Liver (tissue), 9 donors: ENCODE data around the gene KRTAP5-6. TPM values are rescaled to one million over a fixed set of nuclear protein-coding genes. Genes with fewer than 3 reads are reported as not detected.

Experiments
- DNase-seq: peaks from one replicate; pipeline ENCODE4 v3.0.0-alpha.2; 2017; ENCODE audit warnings: low spot score
- H3K27ac ChIP-seq, 2 donors: one replicate each; pipeline ENCODE4 v1.7.0; 2013; ENCODE audit warnings: inconsistent platforms in 2 of 2, low read length in 2 of 2, control low read depth in 1 of 2, low read depth in 1 of 2, mild to moderate bottlenecking in 1 of 2
- H3K27me3 ChIP-seq, 4 donors: one replicate each; pipeline versions ENCODE4 v1.6.1 to v1.7.0; 2013; ENCODE audit warnings: low read length in 3 of 4, inconsistent platforms in 1 of 4, mild to moderate bottlenecking in 1 of 4, moderate library complexity in 1 of 4; ENCODE audit not compliant: control insufficient read depth in 4 of 4, insufficient read depth in 4 of 4
- H3K36me3 ChIP-seq, 4 donors: one replicate each; pipeline versions ENCODE4 v1.6.1 to v1.7.0; 2013; ENCODE audit warnings: low read length in 3 of 4, mild to moderate bottlenecking in 3 of 4, low read depth in 1 of 4, moderate library complexity in 1 of 4; ENCODE audit not compliant: control insufficient read depth in 4 of 4, insufficient read depth in 3 of 4
- H3K4me1 ChIP-seq, 4 donors: one replicate each; pipeline versions ENCODE4 v1.6.1 to v1.7.0; 2013; ENCODE audit warnings: low read length in 3 of 4, mild to moderate bottlenecking in 3 of 4, moderate library complexity in 1 of 4; ENCODE audit not compliant: control insufficient read depth in 4 of 4, insufficient read depth in 4 of 4
- H3K4me3 ChIP-seq, 3 donors: one replicate each; pipeline versions ENCODE4 v1.6.1 to v1.7.0; 2013; ENCODE audit warnings: low read length in 3 of 3, control low read depth in 1 of 3, low read depth in 1 of 3, mild to moderate bottlenecking in 1 of 3
- H3K9ac ChIP-seq, 2 donors: one replicate each; pipeline ENCODE4 v1.7.0; 2013; ENCODE audit warnings: low read length in 2 of 2, mild to moderate bottlenecking in 2 of 2, moderate library complexity in 2 of 2, control low read depth in 1 of 2, low read depth in 1 of 2
- H3K9me3 ChIP-seq, 4 donors: one replicate each; pipeline versions ENCODE4 v1.6.1 to v1.7.0; 2013; ENCODE audit warnings: low read length in 3 of 4; ENCODE audit not compliant: control insufficient read depth in 4 of 4
- EGR1 ChIP-seq, 2 donors: IDR thresholded peaks; 2 replicates each; pipeline ENCODE4 v1.6.1; 2016 to 2018; ENCODE audit warnings: antibody characterized with exemption in 2 of 2, low read depth in 2 of 2
- FOXA2 ChIP-seq: IDR thresholded peaks from 2 replicates; pipeline ENCODE4 v1.6.1; 2016; ENCODE audit warnings: antibody characterized with exemption
- GABPA ChIP-seq, 2 donors: IDR thresholded peaks in 1 of 2; conservative IDR thresholded peaks in 1 of 2; 2 replicates each; pipeline ENCODE4 v1.6.1; 2016; ENCODE audit warnings: antibody characterized with exemption in 2 of 2, mild to moderate bottlenecking in 1 of 2, moderate library complexity in 1 of 2
- HNF4A ChIP-seq, 2 donors: conservative IDR thresholded peaks; 2 replicates each; pipeline ENCODE4 v1.6.1; 2016; ENCODE audit warnings: antibody characterized with exemption in 2 of 2, mild to moderate bottlenecking in 2 of 2
- HNF4G ChIP-seq: IDR thresholded peaks from 2 replicates; pipeline ENCODE4 v1.6.1; 2016; ENCODE audit warnings: antibody characterized with exemption
- JUND ChIP-seq, 2 donors: IDR thresholded peaks; 2 replicates each; pipeline ENCODE4 v1.6.1; 2016; ENCODE audit warnings: antibody characterized with exemption in 2 of 2
- NR2F2 ChIP-seq: IDR thresholded peaks from 2 replicates; pipeline ENCODE4 v1.6.1; 2016; ENCODE audit warnings: antibody characterized with exemption
- RAD21 ChIP-seq, 2 donors: IDR thresholded peaks; 2 replicates each; pipeline ENCODE4 v1.6.1; 2016; ENCODE audit warnings: antibody characterized with exemption in 2 of 2, mild to moderate bottlenecking in 2 of 2
- RXRA ChIP-seq, 2 donors: IDR thresholded peaks; 2 replicates each; pipeline ENCODE4 v1.6.1; 2017 to 2018; ENCODE audit warnings: antibody characterized with exemption in 2 of 2, mild to moderate bottlenecking in 1 of 2
- SP1 ChIP-seq: IDR thresholded peaks from 2 replicates; pipeline ENCODE4 v1.6.1; 2018; ENCODE audit warnings: antibody characterized with exemption, mild to moderate bottlenecking
- TAF1 ChIP-seq: conservative IDR thresholded peaks from 2 replicates; pipeline ENCODE4 v1.6.1; 2016; ENCODE audit warnings: antibody characterized with exemption, mild to moderate bottlenecking
- YY1 ChIP-seq: IDR thresholded peaks from 2 replicates; pipeline ENCODE4 v1.6.1; 2016; ENCODE audit warnings: antibody characterized with exemption, mild to moderate bottlenecking
- WGBS: extraction: QIAGEN DNeasy Blood & Tissue Kit; methylation state at CpG from one replicate; pipeline ENCODE4 v1.1.7; 2013; 5-methylcytosine and 5-hydroxymethylcytosine counted together
- polyA plus RNA-seq, 2 donors: library from polyadenylated mRNA; stranded (reverse) in 1 of 2; unstranded in 1 of 2; fragments of 200-250 nt in 1 of 2; fragments of >200 nt in 1 of 2; fragmentation: Nextera tagmentation in 1 of 2; extraction: Ambion mirVana in 1 of 2; gene quantifications; one replicate each; pipeline versions ENCODE4 v1.2.1 to v1.2.3, GENCODE V29; 2013 to 2015
- total RNA-seq, 2 donors: library from RNA; depleted of rRNA; stranded (reverse); fragments of >200 nt; gene quantifications; one replicate each; pipeline ENCODE4 v1.2.3, GENCODE V29; 2014
- TF ChIP-seq, protein P1 (sequence below): IDR thresholded peaks from 2 replicates; pipeline ENCODE4 v1.6.1; 2016; ENCODE audit warnings: antibody characterized with exemption
- TF ChIP-seq, protein P2 (sequence below): IDR thresholded peaks from 2 replicates; pipeline ENCODE4 v1.6.1; 2016; ENCODE audit warnings: antibody characterized with exemption
- TF ChIP-seq, protein P3 (sequence below): IDR thresholded peaks from 2 replicates; pipeline ENCODE4 v1.6.1; 2016; ENCODE audit warnings: antibody characterized with exemption, mild to moderate bottlenecking
- TF ChIP-seq, protein P4 (sequence below): IDR thresholded peaks from 2 replicates; pipeline ENCODE4 v1.6.1; 2016; ENCODE audit warnings: antibody characterized with exemption
- TF ChIP-seq, protein P5 (sequence below): fragments of 150-350 bp; IDR thresholded peaks from 2 replicates; pipeline ENCODE4 v1.5.1; 2017; ENCODE audit warnings: improper control_type of control experiment, low read depth, low read length; ENCODE audit not compliant: missing input control
- donor health status: healthy.
- donor health status: healthy.
- donor health status: healthy.
- donor health status: healthy.
- donor health status: healthy.

The KRTAP5-6 gene
- total and polyA plus RNA-seq, 4 donors: 0.84 to 1.2 TPM; not detected in 2

DNA sequence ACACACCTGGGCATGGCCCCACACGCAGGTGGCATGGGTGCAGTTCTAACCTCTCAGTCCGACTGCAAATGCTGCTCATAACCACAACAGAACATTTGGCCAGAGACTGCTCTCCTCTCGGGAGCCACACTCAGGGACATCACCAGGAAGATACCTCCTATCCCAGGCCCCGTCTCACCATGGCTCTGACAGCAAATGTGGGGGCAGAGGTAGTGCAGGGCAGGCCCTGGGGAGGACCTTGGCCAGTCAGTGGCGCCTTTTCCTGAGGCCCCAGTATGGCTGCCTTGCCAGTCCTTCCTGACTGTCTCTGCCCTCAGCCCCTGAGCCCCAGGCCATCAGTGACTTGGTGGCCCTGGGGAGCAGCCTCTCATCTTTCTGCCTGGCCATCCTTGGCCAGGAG is 2.8 kb downstream of the KRTAP5-6 start:
- TF ChIP-seq TAF1 (no peak), FOXA2 (no peak), HNF4G (no peak), SP1 (no peak), HNF4A (conservative IDR thresholded peaks at IDR 0.05) (no peak), RXRA (IDR thresholded peaks at IDR 0.05) (no peak)
- TF ChIP-seq, protein P1, sequence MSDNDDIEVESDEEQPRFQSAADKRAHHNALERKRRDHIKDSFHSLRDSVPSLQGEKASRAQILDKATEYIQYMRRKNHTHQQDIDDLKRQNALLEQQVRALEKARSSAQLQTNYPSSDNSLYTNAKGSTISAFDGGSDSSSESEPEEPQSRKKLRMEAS: no peak
- TF ChIP-seq, protein P2, sequence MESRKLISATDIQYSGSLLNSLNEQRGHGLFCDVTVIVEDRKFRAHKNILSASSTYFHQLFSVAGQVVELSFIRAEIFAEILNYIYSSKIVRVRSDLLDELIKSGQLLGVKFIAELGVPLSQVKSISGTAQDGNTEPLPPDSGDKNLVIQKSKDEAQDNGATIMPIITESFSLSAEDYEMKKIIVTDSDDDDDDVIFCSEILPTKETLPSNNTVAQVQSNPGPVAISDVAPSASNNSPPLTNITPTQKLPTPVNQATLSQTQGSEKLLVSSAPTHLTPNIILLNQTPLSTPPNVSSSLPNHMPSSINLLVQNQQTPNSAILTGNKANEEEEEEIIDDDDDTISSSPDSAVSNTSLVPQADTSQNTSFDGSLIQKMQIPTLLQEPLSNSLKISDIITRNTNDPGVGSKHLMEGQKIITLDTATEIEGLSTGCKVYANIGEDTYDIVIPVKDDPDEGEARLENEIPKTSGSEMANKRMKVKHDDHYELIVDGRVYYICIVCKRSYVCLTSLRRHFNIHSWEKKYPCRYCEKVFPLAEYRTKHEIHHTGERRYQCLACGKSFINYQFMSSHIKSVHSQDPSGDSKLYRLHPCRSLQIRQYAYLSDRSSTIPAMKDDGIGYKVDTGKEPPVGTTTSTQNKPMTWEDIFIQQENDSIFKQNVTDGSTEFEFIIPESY: no peak
- TF ChIP-seq, protein P3, sequence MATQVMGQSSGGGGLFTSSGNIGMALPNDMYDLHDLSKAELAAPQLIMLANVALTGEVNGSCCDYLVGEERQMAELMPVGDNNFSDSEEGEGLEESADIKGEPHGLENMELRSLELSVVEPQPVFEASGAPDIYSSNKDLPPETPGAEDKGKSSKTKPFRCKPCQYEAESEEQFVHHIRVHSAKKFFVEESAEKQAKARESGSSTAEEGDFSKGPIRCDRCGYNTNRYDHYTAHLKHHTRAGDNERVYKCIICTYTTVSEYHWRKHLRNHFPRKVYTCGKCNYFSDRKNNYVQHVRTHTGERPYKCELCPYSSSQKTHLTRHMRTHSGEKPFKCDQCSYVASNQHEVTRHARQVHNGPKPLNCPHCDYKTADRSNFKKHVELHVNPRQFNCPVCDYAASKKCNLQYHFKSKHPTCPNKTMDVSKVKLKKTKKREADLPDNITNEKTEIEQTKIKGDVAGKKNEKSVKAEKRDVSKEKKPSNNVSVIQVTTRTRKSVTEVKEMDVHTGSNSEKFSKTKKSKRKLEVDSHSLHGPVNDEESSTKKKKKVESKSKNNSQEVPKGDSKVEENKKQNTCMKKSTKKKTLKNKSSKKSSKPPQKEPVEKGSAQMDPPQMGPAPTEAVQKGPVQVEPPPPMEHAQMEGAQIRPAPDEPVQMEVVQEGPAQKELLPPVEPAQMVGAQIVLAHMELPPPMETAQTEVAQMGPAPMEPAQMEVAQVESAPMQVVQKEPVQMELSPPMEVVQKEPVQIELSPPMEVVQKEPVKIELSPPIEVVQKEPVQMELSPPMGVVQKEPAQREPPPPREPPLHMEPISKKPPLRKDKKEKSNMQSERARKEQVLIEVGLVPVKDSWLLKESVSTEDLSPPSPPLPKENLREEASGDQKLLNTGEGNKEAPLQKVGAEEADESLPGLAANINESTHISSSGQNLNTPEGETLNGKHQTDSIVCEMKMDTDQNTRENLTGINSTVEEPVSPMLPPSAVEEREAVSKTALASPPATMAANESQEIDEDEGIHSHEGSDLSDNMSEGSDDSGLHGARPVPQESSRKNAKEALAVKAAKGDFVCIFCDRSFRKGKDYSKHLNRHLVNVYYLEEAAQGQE: no peak
- Histone ChIP-seq H3K27me3 (no peaks in the 10 kb centered on the region), H3K9me3 (no peaks in the 10 kb centered on the region), H3K9ac (no peak overlapping the region), H3K36me3 (no peaks in the 10 kb centered on the region), H3K27ac (no peak overlapping the region), H3K4me3 (no peak overlapping the region), H3K4me1 (no peaks in the 10 kb centered on the region)
- 85% methylated on average over 5 of the region's 5 CpGs for WGBS
- no peak for DNase-seq

DNA sequence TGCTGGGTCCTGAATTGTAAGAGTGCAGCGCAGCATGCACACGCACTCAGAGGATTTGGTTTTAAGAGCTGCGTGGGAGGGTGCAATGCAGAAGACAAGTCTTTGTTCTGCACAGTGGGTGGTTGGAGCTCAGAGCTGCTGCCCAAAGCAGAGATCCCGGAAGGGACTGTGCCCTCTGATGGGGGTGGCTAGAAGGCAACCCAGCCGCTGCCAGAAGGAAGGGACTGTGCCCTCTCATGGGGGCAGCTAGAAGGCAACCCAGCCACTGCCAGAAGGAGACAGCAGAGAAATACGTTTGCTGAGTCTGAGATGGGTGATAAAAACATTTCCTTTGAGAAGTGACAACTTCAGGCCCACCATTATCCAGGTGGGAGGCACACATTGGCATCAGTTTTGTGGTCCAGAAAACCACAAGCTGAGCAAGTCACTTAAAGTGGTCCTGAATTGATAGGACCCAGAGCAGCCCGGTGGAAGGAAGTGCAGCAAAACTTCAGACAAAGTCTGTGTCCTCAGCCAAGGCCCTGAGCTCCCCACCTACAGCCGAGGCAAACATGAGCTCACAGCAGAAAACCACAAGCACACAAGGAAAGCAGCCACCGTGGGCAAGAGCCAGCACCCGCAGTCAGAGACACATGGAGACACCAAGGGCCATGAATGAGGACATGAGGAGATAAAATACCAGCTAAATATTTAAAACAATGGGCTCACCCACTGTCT is 4.3 kb downstream of the KRTAP5-6 start:
- no peak overlapping the region for H3K9ac ChIP-seq
- no peaks in the 10 kb centered on the region for H3K9me3 ChIP-seq
- no peaks in the 10 kb centered on the region for H3K4me1 ChIP-seq
- H3K27ac ChIP-seq: no peak overlapping the region
- DNase-seq: no peak
- H3K27me3 ChIP-seq: no peaks in the 10 kb centered on the region
- H3K36me3 ChIP-seq: no peaks in the 10 kb centered on the region
- 80% methylated on average over 10 of the region's 10 CpGs for WGBS
- no peak overlapping the region for H3K4me3 ChIP-seq
- TF ChIP-seq EGR1 (IDR thresholded peaks at IDR 0.05; ENCODE audit: low read depth in 2 of 2) (no peak), RXRA (IDR thresholded peaks at IDR 0.05) (no peak), YY1 (no peak), SP1 (no peak), JUND (IDR thresholded peaks at IDR 0.05) (no peak), GABPA (IDR thresholded peaks at IDR 0.05 in 1 of 2, conservative IDR thresholded peaks at IDR 0.05 in 1 of 2) (no peak), FOXA2 (no peak), RAD21 (IDR thresholded peaks at IDR 0.05) (no peak), HNF4A (conservative IDR thresholded peaks at IDR 0.05) (no peak), NR2F2 (no peak), HNF4G (no peak), TAF1 (no peak)
- TF ChIP-seq, protein P4, sequence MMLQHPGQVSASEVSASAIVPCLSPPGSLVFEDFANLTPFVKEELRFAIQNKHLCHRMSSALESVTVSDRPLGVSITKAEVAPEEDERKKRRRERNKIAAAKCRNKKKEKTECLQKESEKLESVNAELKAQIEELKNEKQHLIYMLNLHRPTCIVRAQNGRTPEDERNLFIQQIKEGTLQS: no peak
- TF ChIP-seq, protein P2: no peak
- TF ChIP-seq, protein P1: no peak
- TF ChIP-seq, protein P5, sequence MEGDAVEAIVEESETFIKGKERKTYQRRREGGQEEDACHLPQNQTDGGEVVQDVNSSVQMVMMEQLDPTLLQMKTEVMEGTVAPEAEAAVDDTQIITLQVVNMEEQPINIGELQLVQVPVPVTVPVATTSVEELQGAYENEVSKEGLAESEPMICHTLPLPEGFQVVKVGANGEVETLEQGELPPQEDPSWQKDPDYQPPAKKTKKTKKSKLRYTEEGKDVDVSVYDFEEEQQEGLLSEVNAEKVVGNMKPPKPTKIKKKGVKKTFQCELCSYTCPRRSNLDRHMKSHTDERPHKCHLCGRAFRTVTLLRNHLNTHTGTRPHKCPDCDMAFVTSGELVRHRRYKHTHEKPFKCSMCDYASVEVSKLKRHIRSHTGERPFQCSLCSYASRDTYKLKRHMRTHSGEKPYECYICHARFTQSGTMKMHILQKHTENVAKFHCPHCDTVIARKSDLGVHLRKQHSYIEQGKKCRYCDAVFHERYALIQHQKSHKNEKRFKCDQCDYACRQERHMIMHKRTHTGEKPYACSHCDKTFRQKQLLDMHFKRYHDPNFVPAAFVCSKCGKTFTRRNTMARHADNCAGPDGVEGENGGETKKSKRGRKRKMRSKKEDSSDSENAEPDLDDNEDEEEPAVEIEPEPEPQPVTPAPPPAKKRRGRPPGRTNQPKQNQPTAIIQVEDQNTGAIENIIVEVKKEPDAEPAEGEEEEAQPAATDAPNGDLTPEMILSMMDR: no peak
